H9 (cell line): ENCODE measurements around the gene BDP1. TPM values are rescaled to one million over a fixed set of nuclear protein-coding genes. Genes with fewer than 3 reads are reported as not detected.
"Not testable (repeated sequence)": the region's sequence is repeated elsewhere in the genome, so short reads cannot be mapped to it uniquely, and the experiment has no call there.

ENCODE experiments used
- DNase-seq: peaks from one replicate; pipeline ENCODE4 v3.0.0-alpha.2; 2017
- H2AFZ ChIP-seq: one replicate; pipeline ENCODE4 v1.6.1; 2013; ENCODE audit warnings: mild to moderate bottlenecking, low read length, control low read depth, moderate library complexity
- H2AK5ac ChIP-seq: 2 replicates; pipeline ENCODE4 v1.6.1; 2013; ENCODE audit warnings: low read length, control low read depth, mixed read lengths; ENCODE audit not compliant: insufficient read length
- H2BK120ac ChIP-seq: one replicate; pipeline ENCODE4 v1.6.1; 2013; ENCODE audit warnings: low read depth, mild to moderate bottlenecking, low read length, control low read depth, inconsistent platforms; ENCODE audit not compliant: poor library complexity, severe bottlenecking
- H2BK12ac ChIP-seq: 2 replicates; pipeline ENCODE4 v1.6.1; 2013; ENCODE audit warnings: low read length, control low read depth, mixed read lengths, low read depth; ENCODE audit not compliant: insufficient read length
- H2BK15ac ChIP-seq: 2 replicates; pipeline ENCODE4 v1.6.1; 2013; ENCODE audit warnings: low read depth, low read length, control low read depth
- H2BK20ac ChIP-seq: one replicate; pipeline ENCODE4 v1.6.1; 2013; ENCODE audit warnings: low read depth, mild to moderate bottlenecking, low read length, control low read depth, inconsistent platforms; ENCODE audit not compliant: poor library complexity, severe bottlenecking
- H2BK5ac ChIP-seq: 2 replicates; pipeline ENCODE4 v1.6.1; 2013; ENCODE audit warnings: low read length, control low read depth, mixed read lengths; ENCODE audit not compliant: insufficient read length
- H3K14ac ChIP-seq: 2 replicates; pipeline ENCODE4 v1.6.1; 2013; ENCODE audit warnings: low read length, control low read depth; ENCODE audit not compliant: insufficient read depth
- H3K18ac ChIP-seq: 2 replicates; pipeline ENCODE4 v1.6.1; 2013; ENCODE audit warnings: low read depth, mild to moderate bottlenecking, mixed read lengths, low read length, control low read depth; ENCODE audit not compliant: insufficient read length
- H3K23ac ChIP-seq: 2 replicates; pipeline ENCODE4 v1.6.1; 2013; ENCODE audit warnings: low read length, control low read depth, mixed read lengths, low read depth; ENCODE audit not compliant: insufficient read length
- H3K23me2 ChIP-seq: 2 replicates; pipeline ENCODE4 v1.6.1; 2013; ENCODE audit warnings: low read depth, mild to moderate bottlenecking, mixed read lengths, low read length, control low read depth; ENCODE audit not compliant: insufficient read length, poor library complexity, severe bottlenecking
- H3K27ac ChIP-seq: 2 replicates; pipeline ENCODE4 v1.5.1; 2013; ENCODE audit warnings: low read length, control low read depth, mixed read lengths, low read depth; ENCODE audit not compliant: insufficient read length
- H3K27me3 ChIP-seq: 2 replicates; pipeline ENCODE4 v1.6.1; 2013; ENCODE audit warnings: low read length, control low read depth, inconsistent platforms; ENCODE audit not compliant: insufficient read depth
- H3K4ac ChIP-seq: 2 replicates; pipeline ENCODE4 v1.6.1; 2013; ENCODE audit warnings: low read depth, mild to moderate bottlenecking, control low read depth, inconsistent platforms, low read length, moderate library complexity
- H3K4me1 ChIP-seq: 2 replicates; pipeline ENCODE4 v1.6.1; 2013; ENCODE audit warnings: low read length, control low read depth, inconsistent platforms; ENCODE audit not compliant: insufficient read depth
- H3K4me2 ChIP-seq: 2 replicates; pipeline ENCODE4 v1.6.1; 2013; ENCODE audit warnings: low read length, control low read depth, mixed read lengths; ENCODE audit not compliant: insufficient read length, insufficient read depth
- H3K56ac ChIP-seq: 2 replicates; pipeline ENCODE4 v1.6.1; 2013; ENCODE audit warnings: low read depth, mild to moderate bottlenecking, mixed read lengths, low read length, control low read depth; ENCODE audit not compliant: insufficient read length
- H3K79me1 ChIP-seq: 2 replicates; pipeline ENCODE4 v1.6.1; 2013; ENCODE audit warnings: low read depth, mild to moderate bottlenecking, moderate library complexity, low read length, control low read depth, inconsistent platforms; ENCODE audit not compliant: insufficient read depth, poor library complexity, severe bottlenecking
- H3K79me2 ChIP-seq: 2 replicates; pipeline ENCODE4 v1.6.1; 2013; ENCODE audit warnings: low read length, control low read depth, inconsistent platforms; ENCODE audit not compliant: insufficient read depth
- H3K9ac ChIP-seq: 2 replicates; pipeline ENCODE4 v1.6.1; 2013; ENCODE audit warnings: low read length, control low read depth, mixed read lengths; ENCODE audit not compliant: insufficient read length; ENCODE audit errors: extremely low read depth
- H3K9me3 ChIP-seq: one replicate; pipeline ENCODE4 v1.6.1; 2013; ENCODE audit warnings: low read depth, low read length, inconsistent platforms; ENCODE audit not compliant: control insufficient read depth
- H3T11ph ChIP-seq: one replicate; pipeline ENCODE4 v1.6.1; 2013; ENCODE audit warnings: mild to moderate bottlenecking, low read length, control low read depth, inconsistent platforms
- H4K20me1 ChIP-seq: one replicate; pipeline ENCODE4 v1.6.1; 2013; ENCODE audit not compliant: control insufficient read depth, insufficient read length, insufficient read depth
- H4K5ac ChIP-seq: 2 replicates; pipeline ENCODE4 v1.6.1; 2013; ENCODE audit warnings: low read depth, mild to moderate bottlenecking, mixed read lengths, low read length, control low read depth; ENCODE audit not compliant: insufficient read length
- H4K8ac ChIP-seq: replicated peaks from 2 replicates; pipeline ENCODE4 v1.6.1; 2013; ENCODE audit warnings: low read length, control low read depth, mixed read lengths, low read depth; ENCODE audit not compliant: insufficient read length
- H4K91ac ChIP-seq: 2 replicates; pipeline ENCODE4 v1.6.1; 2013; ENCODE audit warnings: low read depth, mild to moderate bottlenecking, moderate library complexity, mixed read lengths, low read length, control low read depth; ENCODE audit not compliant: insufficient read length
- H3K27ac Mint-ChIP-seq, 3 experiments: 2 replicates in 2 of 3; 3 replicates in 1 of 3; pipeline ENCODE4 v1.8.0; 2020 to 2021; ENCODE audit warnings: mixed read lengths in 3 of 3, mild to moderate bottlenecking in 1 of 3, moderate library complexity in 1 of 3
- H3K27me3 Mint-ChIP-seq: 2 replicates; pipeline ENCODE4 v1.8.0; 2021; ENCODE audit warnings: low read depth, mild to moderate bottlenecking, moderate library complexity, mixed read lengths
- H3K36me3 Mint-ChIP-seq, 3 experiments: 2 replicates in 2 of 3; 3 replicates in 1 of 3; pipeline ENCODE4 v1.8.0; 2020 to 2021; ENCODE audit warnings: low read depth in 3 of 3, mixed read lengths in 3 of 3; ENCODE audit not compliant: insufficient read depth in 1 of 3
- H3K4me1 Mint-ChIP-seq, 2 experiments: 2 replicates each; pipeline ENCODE4 v1.8.0; 2020; ENCODE audit warnings: mixed read lengths in 2 of 2
- H3K4me3 Mint-ChIP-seq, 2 experiments: 2 replicates in 1 of 2; 3 replicates in 1 of 2; pipeline ENCODE4 v1.8.0; 2020 to 2021; ENCODE audit warnings: mild to moderate bottlenecking in 2 of 2, mixed read lengths in 2 of 2, moderate library complexity in 1 of 2
- H3K9me3 Mint-ChIP-seq, 2 experiments: 2 replicates in 1 of 2; 3 replicates in 1 of 2; pipeline ENCODE4 v1.8.0; 2020; ENCODE audit warnings: mild to moderate bottlenecking in 2 of 2, mixed read lengths in 2 of 2, moderate library complexity in 1 of 2
- WGBS: extraction: QIAGEN DNeasy Blood & Tissue Kit; methylation state at CpG from one replicate; pipeline ENCODE4 v1.1.7; 2013; ENCODE audit warnings: missing lambda C conversion rate, low lambda C conversion rate, mixed read lengths; ENCODE audit not compliant: insufficient read length; ENCODE audit errors: extremely low coverage; 5-methylcytosine and 5-hydroxymethylcytosine counted together
- total RNA-seq: library from RNA; stranded (reverse); gene quantifications from 2 replicates; pipeline ENCODE4 v1.2.1, GENCODE V29; 2021
- TF ChIP-seq, protein P1 (sequence below): fragments of 200-600 bp; sonication (generic); conservative IDR thresholded peaks from 3 replicates; pipeline ENCODE4 v1.8.0; 2021; ENCODE audit warnings: antibody characterized with exemption, mild to moderate bottlenecking

BDP1 gene
- total RNA-seq, 1 experiment from 2014 or later = 31.5 TPM

- no peak overlapping the region for H3K56ac ChIP-seq
- H3K4me2 ChIP-seq = no peak overlapping the region
- H3T11ph ChIP-seq = no peak overlapping the region
- TF ChIP-seq, protein P1, sequence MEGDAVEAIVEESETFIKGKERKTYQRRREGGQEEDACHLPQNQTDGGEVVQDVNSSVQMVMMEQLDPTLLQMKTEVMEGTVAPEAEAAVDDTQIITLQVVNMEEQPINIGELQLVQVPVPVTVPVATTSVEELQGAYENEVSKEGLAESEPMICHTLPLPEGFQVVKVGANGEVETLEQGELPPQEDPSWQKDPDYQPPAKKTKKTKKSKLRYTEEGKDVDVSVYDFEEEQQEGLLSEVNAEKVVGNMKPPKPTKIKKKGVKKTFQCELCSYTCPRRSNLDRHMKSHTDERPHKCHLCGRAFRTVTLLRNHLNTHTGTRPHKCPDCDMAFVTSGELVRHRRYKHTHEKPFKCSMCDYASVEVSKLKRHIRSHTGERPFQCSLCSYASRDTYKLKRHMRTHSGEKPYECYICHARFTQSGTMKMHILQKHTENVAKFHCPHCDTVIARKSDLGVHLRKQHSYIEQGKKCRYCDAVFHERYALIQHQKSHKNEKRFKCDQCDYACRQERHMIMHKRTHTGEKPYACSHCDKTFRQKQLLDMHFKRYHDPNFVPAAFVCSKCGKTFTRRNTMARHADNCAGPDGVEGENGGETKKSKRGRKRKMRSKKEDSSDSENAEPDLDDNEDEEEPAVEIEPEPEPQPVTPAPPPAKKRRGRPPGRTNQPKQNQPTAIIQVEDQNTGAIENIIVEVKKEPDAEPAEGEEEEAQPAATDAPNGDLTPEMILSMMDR = no peak
- Mint-ChIP-seq H3K27ac (no peak overlapping the region), H3K4me1 (peaks cover 11 to 12% of the 10 kb centered on the region in 2 experiments), H3K4me3 (no peak overlapping the region), H3K9me3 (peaks cover 7% of the 10 kb centered on the region in 2 experiments; a peak in 3 of 5 replicates), H3K27me3 (peaks cover 2% of the 10 kb centered on the region; the same call in 1 of the 2 replicates), H3K36me3 (peaks cover 4 to 20% (median 19%) of the 10 kb centered on the region in 3 experiments)
- H3K27ac ChIP-seq = no peak overlapping the region
- no peaks in the 10 kb centered on the region for H3K9me3 ChIP-seq
- H3K9ac ChIP-seq = no peak overlapping the region
- no peaks in the 10 kb centered on the region for H3K79me1 ChIP-seq
- H3K4me1 ChIP-seq = no peaks in the 10 kb centered on the region; the same call in 1 of the 2 replicates
- no peak overlapping the region for H2BK15ac ChIP-seq
- H4K8ac ChIP-seq = no peak overlapping the region
- H3K23me2 ChIP-seq = no peaks in the 10 kb centered on the region
- H3K27me3 ChIP-seq = no peaks in the 10 kb centered on the region
- H3K18ac ChIP-seq = no peak overlapping the region
- no peak overlapping the region for H2BK12ac ChIP-seq
- DNase-seq = no peak
- no peak overlapping the region for H3K4ac ChIP-seq
- H4K5ac ChIP-seq = no peak overlapping the region
- WGBS = no CpG with 5 or more reads among the region's 5 CpGs
- H3K23ac ChIP-seq = no peak overlapping the region
- H3K14ac ChIP-seq = no peak overlapping the region
- H2AK5ac ChIP-seq = no peak overlapping the region
- H4K91ac ChIP-seq = no peak overlapping the region
- no peak overlapping the region for H2AFZ ChIP-seq
- no peaks in the 10 kb centered on the region for H3K79me2 ChIP-seq
- H2BK120ac ChIP-seq = no peak overlapping the region
- H2BK5ac ChIP-seq = no peak overlapping the region
- no peaks in the 10 kb centered on the region for H4K20me1 ChIP-seq
- no peak overlapping the region for H2BK20ac ChIP-seq
Observed at GRCh38 chr5:71569748-71570509, 114.5 kb downstream of the BDP1 start.

DNA sequence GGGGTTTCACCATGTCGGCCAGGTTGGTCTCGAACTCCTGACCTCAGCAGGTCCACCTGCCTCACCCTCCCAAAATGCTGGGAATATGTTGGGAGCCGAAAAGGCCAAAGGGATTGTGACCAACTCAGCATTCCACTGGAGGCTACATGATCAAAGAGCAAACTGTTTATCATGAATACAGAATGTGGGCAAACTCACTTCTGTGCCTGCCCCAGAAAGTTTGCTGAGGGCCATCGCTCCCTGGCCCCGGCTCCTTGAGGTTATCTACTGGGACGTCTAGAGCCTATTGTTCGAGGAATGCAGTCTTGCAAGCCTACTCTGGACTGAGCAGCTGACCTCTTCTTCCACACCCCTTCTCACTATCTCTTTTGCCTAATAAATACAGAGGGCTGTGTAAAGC, 116.4 kb downstream of the BDP1 start:
- H3K18ac ChIP-seq, H2BK120ac ChIP-seq, H3K79me2 ChIP-seq, H3K4me1 ChIP-seq, H2BK15ac ChIP-seq, H3K9me3 Mint-ChIP-seq, H4K5ac ChIP-seq, H3T11ph ChIP-seq, H3K23me2 ChIP-seq, H4K8ac ChIP-seq, H3K56ac ChIP-seq, H2AFZ ChIP-seq, H3K27me3 ChIP-seq, H3K4me3 Mint-ChIP-seq, H3K27me3 Mint-ChIP-seq, H4K91ac ChIP-seq, H3K9ac ChIP-seq, H3K27ac ChIP-seq, H2BK5ac ChIP-seq, H4K20me1 ChIP-seq, H3K4ac ChIP-seq, H2BK12ac ChIP-seq, H3K9me3 ChIP-seq, H3K27ac Mint-ChIP-seq, H2BK20ac ChIP-seq, H3K14ac ChIP-seq, DNase-seq, H3K4me2 ChIP-seq, H2AK5ac ChIP-seq, H3K79me1 ChIP-seq, H3K23ac ChIP-seq: not testable (repeated sequence)
- H3K36me3 Mint-ChIP-seq = peaks cover 6 to 17% (median 13%) of the 10 kb centered on the region in 3 experiments
- H3K4me1 Mint-ChIP-seq = peaks cover 11 to 12% of the 10 kb centered on the region in 2 experiments
- WGBS = no CpG with 5 or more reads among the region's 7 CpGs
